Smooth muscle cell of the coronary artery (primary cell): ENCODE data around the gene TRRAP. TPM values are rescaled to one million over a fixed set of nuclear protein-coding genes. Genes with fewer than 3 reads are reported as not detected.

ENCODE experiments used
- total RNA-seq: library from RNA; depleted of rRNA; stranded (reverse); fragments of >200 nt; gene quantifications from 2 replicates; pipeline ENCODE4 v1.2.3, GENCODE V29; 2014; ENCODE audit warnings: low replicate concordance

Gene TRRAP
- 9.9 and 11.9 TPM in 2 replicates for total RNA-seq

GRCh38 chr7:98878365-98879197, at the start of gene TRRAP:
TSS of gene TRRAP (plus strand) at chr7:98878532. CDS start at chr7:98881151, 2,619 bp downstream.

DNA sequence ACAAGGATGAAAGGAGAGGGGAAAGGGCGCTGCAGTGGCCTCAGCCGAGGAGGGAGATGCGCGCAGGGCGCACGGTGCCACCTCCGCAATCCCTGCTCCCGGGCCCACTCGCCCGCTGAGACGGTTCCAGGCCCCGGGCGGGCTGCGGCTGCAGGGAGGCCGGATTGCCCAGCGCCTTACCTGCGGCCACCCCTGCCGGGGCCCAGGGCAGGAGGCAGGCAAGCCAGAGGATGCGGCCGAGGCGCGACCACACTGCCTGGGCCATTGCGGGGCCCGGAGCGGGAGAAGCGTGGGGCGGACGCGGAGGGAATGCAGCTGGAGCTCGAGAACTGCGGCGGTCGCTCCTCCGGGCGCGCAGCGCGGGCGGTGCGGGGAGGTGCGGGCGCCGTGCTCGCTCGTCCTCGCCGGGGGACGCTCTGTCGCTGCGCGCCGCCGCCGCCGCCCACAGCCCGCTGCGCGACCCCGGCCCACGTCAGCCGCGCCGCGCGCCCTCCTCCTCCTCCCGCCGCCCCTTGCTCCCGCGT, 8.7 kb upstream of the TRRAP start, which contains the start of gene TMEM130:
TMEM130 (minus strand) TSS at position 418 of the 524 bp plus-strand sequence; CDS start at position 265, 153 bp downstream.

Other genes with a start within 250 kb of the TRRAP start
- 0.12 and 0.23 TPM in 2 replicates for gene TMEM130, start 8.5 kb upstream of the TRRAP start, total RNA-seq